ENCODE results near the gene OR2D3.
"Not testable (repeated sequence)": the region's sequence is repeated elsewhere in the genome, so short reads cannot be mapped to it uniquely, and the experiment has no call there.

Gene OR2D3, protein sequence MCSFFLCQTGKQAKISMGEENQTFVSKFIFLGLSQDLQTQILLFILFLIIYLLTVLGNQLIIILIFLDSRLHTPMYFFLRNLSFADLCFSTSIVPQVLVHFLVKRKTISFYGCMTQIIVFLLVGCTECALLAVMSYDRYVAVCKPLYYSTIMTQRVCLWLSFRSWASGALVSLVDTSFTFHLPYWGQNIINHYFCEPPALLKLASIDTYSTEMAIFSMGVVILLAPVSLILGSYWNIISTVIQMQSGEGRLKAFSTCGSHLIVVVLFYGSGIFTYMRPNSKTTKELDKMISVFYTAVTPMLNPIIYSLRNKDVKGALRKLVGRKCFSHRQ

GRCh38 chr11:6920702-6921101, at the start of gene OR2D3:
Gene OR2D3 (plus strand): TSS chr11:6921002. CDS start chr11:6921002, 0 bp downstream.
- H3K4me3 ChIP-seq (ENCODE audit: low read depth, low read length), result no peak within 1 kb of the TSS
- DNase-seq (ENCODE audit: low read depth), result no peak
- TF ChIP-seq CTCF (conservative IDR thresholded peaks at IDR 0.05; ENCODE audit: low read depth, low read length), result no peak

- TF ChIP-seq CTCF (conservative IDR thresholded peaks at IDR 0.05; ENCODE audit: low read depth, low read length), result no peak
- no peak overlapping the region for H3K4me3 ChIP-seq (ENCODE audit: low read depth, low read length)
- DNase-seq (ENCODE audit: low read depth), result no peak
Observed at GRCh38 chr11:6871278-6871677, 49.5 kb upstream of the OR2D3 start.

DNA sequence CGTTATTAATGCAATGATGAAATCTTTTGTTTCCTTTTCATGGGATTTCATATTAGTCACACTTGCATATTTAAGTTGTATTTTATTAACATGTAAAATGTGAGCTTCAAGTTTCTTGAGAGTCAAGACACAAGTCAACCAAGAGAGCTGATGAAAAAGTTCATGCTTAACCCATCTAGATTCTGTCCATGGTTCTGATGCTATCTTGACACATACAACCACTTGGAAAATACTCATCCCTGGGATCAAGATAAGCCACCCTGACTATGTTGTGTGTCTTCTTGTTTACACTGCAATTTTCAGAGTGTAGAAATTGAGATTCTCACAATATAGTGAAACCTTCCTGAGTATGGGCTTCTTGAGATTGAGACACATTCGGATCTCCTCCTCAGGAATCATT, 45.0 kb upstream of the OR2D3 start:
- no peak for TF ChIP-seq CTCF (conservative IDR thresholded peaks at IDR 0.05; ENCODE audit: low read depth, low read length)
- DNase-seq (ENCODE audit: low read depth), result no peak
- H3K4me3 ChIP-seq (ENCODE audit: low read depth, low read length), result no peak overlapping the region

GRCh38 chr11:6876325-6876724, 44.5 kb upstream of the OR2D3 start, which contains the start of gene OR10A4:
Gene OR10A4 (plus strand): TSS chr11:6876625. CDS start chr11:6876648, 23 bp downstream.
- no peak for TF ChIP-seq CTCF (conservative IDR thresholded peaks at IDR 0.05; ENCODE audit: low read depth, low read length)
- DNase-seq (ENCODE audit: low read depth), result no peak
- no peak within 1 kb of the TSS for H3K4me3 ChIP-seq (ENCODE audit: low read depth, low read length)

DNA sequence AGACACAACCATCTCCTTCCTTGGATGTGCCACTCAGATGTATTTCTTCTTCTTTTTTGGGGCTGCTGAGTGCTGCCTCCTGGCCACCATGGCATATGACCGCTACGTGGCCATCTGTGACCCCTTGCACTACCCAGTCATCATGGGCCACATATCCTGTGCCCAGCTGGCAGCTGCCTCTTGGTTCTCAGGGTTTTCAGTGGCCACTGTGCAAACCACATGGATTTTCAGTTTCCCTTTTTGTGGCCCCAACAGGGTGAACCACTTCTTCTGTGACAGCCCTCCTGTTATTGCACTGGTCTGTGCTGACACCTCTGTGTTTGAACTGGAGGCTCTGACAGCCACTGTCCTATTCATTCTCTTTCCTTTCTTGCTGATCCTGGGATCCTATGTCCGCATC, 43.9 kb upstream of the OR2D3 start:
- no peak for DNase-seq (ENCODE audit: low read depth)
- no peak for TF ChIP-seq CTCF (conservative IDR thresholded peaks at IDR 0.05; ENCODE audit: low read depth, low read length)
- no peak overlapping the region for H3K4me3 ChIP-seq (ENCODE audit: low read depth, low read length)

DNA sequence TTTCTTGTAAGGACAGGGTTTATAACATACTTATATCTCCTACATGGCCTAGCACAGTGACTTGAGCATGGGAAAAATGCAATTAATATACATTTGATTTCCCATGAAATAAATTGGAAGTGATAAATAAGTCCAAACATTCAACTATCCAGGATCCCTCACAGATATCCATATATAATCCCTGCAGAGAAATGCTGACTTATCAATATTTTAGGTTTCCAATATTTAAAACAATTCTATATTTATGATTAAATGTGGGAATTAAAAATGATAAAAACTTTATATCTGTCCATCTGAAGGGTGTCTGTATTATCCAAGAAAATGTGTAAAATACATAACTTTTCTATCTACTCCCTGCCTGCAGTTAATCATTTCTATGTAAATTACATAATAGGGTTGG, 38.1 kb upstream of the OR2D3 start:
- H3K4me3 ChIP-seq (ENCODE audit: low read depth, low read length), result no peak overlapping the region
- no peak for DNase-seq (ENCODE audit: low read depth)
- no peak for TF ChIP-seq CTCF (conservative IDR thresholded peaks at IDR 0.05; ENCODE audit: low read depth, low read length)

DNA sequence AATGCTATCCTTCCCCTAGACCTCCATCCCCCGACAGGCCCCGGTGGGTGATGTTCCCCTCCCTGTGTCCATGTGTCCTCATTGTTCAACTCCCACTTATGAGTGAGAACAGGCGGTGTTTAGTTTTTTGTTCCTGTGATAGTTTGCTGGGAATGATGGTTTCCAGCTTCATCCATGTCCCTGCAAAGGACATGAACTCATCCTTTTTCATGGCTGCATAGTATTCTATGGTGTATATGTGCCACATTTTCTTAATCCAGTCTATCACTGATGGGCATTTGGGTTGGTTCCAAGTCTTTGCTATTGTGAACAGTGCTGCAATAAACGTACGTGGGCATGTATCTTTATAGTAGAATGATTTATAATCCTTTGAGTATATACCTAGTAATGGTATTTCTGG, 33.1 kb upstream of the OR2D3 start:
- not testable (repeated sequence) for DNase-seq (ENCODE audit: low read depth); H3K4me3 ChIP-seq (ENCODE audit: low read depth, low read length)
